ENCODE measurements around the gene MGAT5.

Gene MGAT5

GRCh38 chr2:134413430-134413829 is 159.6 kb downstream of the MGAT5 start:
- Mint-ChIP-seq H3K27me3 (no peaks in the 10 kb centered on the region), H3K4me3 (no peak overlapping the region), H3K27ac (no peak overlapping the region), H3K9me3 (no peaks in the 10 kb centered on the region), H3K4me1 (ENCODE audit: low read depth) (peaks cover 14% of the 10 kb centered on the region), H3K36me3 (ENCODE audit: low read depth) (peaks cover 96% of the 10 kb centered on the region)
- intact Hi-C loops (cut with micrococcal nuclease), result loop anchor here (5.0 to 10.0 kb wide), 2 partner anchors 149 to 526 kb away; no protein-coding TSS in a partner anchor

- no peaks in the 10 kb centered on the region for H3K9me3 Mint-ChIP-seq
- no peak overlapping the region for H3K4me3 Mint-ChIP-seq
- peaks cover 14% of the 10 kb centered on the region for H3K4me1 Mint-ChIP-seq (ENCODE audit: low read depth)
Measured at GRCh38 chr2:134413912-134414311, 160.0 kb downstream of the MGAT5 start.

GRCh38 chr2:134416018-134416417 is 162.1 kb downstream of the MGAT5 start:
- Mint-ChIP-seq H3K4me1 (ENCODE audit: low read depth) (peaks cover 9% of the 10 kb centered on the region), H3K4me3 (no peak overlapping the region), H3K27me3 (no peaks in the 10 kb centered on the region), H3K9me3 (no peaks in the 10 kb centered on the region), H3K36me3 (ENCODE audit: low read depth) (peaks cover 92% of the 10 kb centered on the region), H3K27ac (no peak overlapping the region)
- intact Hi-C loops (cut with micrococcal nuclease), result loop anchor here (10.0 kb wide), 1 partner anchor 151 kb away; no protein-coding TSS in a partner anchor

More at GRCh38 chr2:134413912-134414311, 160.0 kb downstream of the MGAT5 start:
- no peaks in the 10 kb centered on the region for H3K27me3 Mint-ChIP-seq
- no peak overlapping the region for H3K27ac Mint-ChIP-seq
- H3K36me3 Mint-ChIP-seq (ENCODE audit: low read depth), result peaks cover 96% of the 10 kb centered on the region
- intact Hi-C loops (cut with micrococcal nuclease), result loop anchor here (5.0 to 10.0 kb wide), 2 partner anchors 149 to 527 kb away; no protein-coding TSS in a partner anchor

- H3K4me3 Mint-ChIP-seq, result no peak overlapping the region
- H3K27ac Mint-ChIP-seq, result no peak overlapping the region
- H3K4me1 Mint-ChIP-seq (ENCODE audit: low read depth), result peaks cover 3% of the 10 kb centered on the region
- intact Hi-C loops (cut with micrococcal nuclease), result loop anchor here (10.0 kb wide), 1 partner anchor 152 kb away; no protein-coding TSS in a partner anchor
- no peaks in the 10 kb centered on the region for H3K27me3 Mint-ChIP-seq
- no peaks in the 10 kb centered on the region for H3K9me3 Mint-ChIP-seq
- H3K36me3 Mint-ChIP-seq (ENCODE audit: low read depth), result peaks cover 88% of the 10 kb centered on the region
Measured at GRCh38 chr2:134416637-134417036, 162.8 kb downstream of the MGAT5 start.

GRCh38 chr2:134417968-134418582 is 164.2 kb downstream of the MGAT5 start:
- H3K9me3 Mint-ChIP-seq, result no peaks in the 10 kb centered on the region
- peaks cover 88% of the 10 kb centered on the region for H3K36me3 Mint-ChIP-seq (ENCODE audit: low read depth)
- no peaks in the 10 kb centered on the region for H3K27me3 Mint-ChIP-seq
- intact Hi-C loops (cut with micrococcal nuclease), result loop anchor here (10.0 kb wide), 1 partner anchor 153 kb away; no protein-coding TSS in a partner anchor
- no peaks in the 10 kb centered on the region for H3K4me1 Mint-ChIP-seq (ENCODE audit: low read depth)
- H3K4me3 Mint-ChIP-seq, result no peak overlapping the region
- H3K27ac Mint-ChIP-seq, result no peak overlapping the region

- Mint-ChIP-seq H3K4me3 (no peak overlapping the region), H3K9me3 (no peaks in the 10 kb centered on the region), H3K4me1 (ENCODE audit: low read depth) (no peaks in the 10 kb centered on the region), H3K27ac (no peak overlapping the region), H3K36me3 (ENCODE audit: low read depth) (peaks cover 88% of the 10 kb centered on the region), H3K27me3 (no peaks in the 10 kb centered on the region)
- intact Hi-C loops (cut with micrococcal nuclease), result no loop called here
Measured at GRCh38 chr2:134420259-134420658, 166.4 kb downstream of the MGAT5 start.

- H3K4me3 Mint-ChIP-seq, result no peak overlapping the region
- H3K36me3 Mint-ChIP-seq (ENCODE audit: low read depth), result peaks cover 88% of the 10 kb centered on the region
- no peaks in the 10 kb centered on the region for H3K9me3 Mint-ChIP-seq
- H3K4me1 Mint-ChIP-seq (ENCODE audit: low read depth), result no peaks in the 10 kb centered on the region
- no peak overlapping the region for H3K27ac Mint-ChIP-seq
- H3K27me3 Mint-ChIP-seq, result no peaks in the 10 kb centered on the region
- intact Hi-C loops (cut with micrococcal nuclease), result no loop called here
Measured at GRCh38 chr2:134420920-134421319, 167.0 kb downstream of the MGAT5 start.

- H3K4me1 Mint-ChIP-seq (ENCODE audit: low read depth), result no peaks in the 10 kb centered on the region
Measured at GRCh38 chr2:134421556-134422328, 167.9 kb downstream of the MGAT5 start.

GRCh38 chr2:134425724-134426496 is 172.0 kb downstream of the MGAT5 start:
- Mint-ChIP-seq H3K9me3 (no peaks in the 10 kb centered on the region), H3K27me3 (no peaks in the 10 kb centered on the region), H3K36me3 (ENCODE audit: low read depth) (peaks cover 93% of the 10 kb centered on the region), H3K4me1 (ENCODE audit: low read depth) (no peaks in the 10 kb centered on the region), H3K4me3 (no peak overlapping the region), H3K27ac (no peak overlapping the region)
- intact Hi-C loops (cut with micrococcal nuclease), result no loop called here

More at GRCh38 chr2:134421556-134422328, 167.9 kb downstream of the MGAT5 start:
- Mint-ChIP-seq H3K9me3 (no peaks in the 10 kb centered on the region), H3K4me3 (no peak overlapping the region), H3K36me3 (ENCODE audit: low read depth) (peaks cover 89% of the 10 kb centered on the region), H3K27ac (no peak overlapping the region), H3K27me3 (no peaks in the 10 kb centered on the region)
- intact Hi-C loops (cut with micrococcal nuclease), result no loop called here

GRCh38 chr2:134426721-134427120 is 172.8 kb downstream of the MGAT5 start:
- intact Hi-C loops (cut with micrococcal nuclease), result no loop called here
- no peaks in the 10 kb centered on the region for H3K9me3 Mint-ChIP-seq
- H3K27ac Mint-ChIP-seq, result no peak overlapping the region
- H3K27me3 Mint-ChIP-seq, result no peaks in the 10 kb centered on the region
- no peaks in the 10 kb centered on the region for H3K4me1 Mint-ChIP-seq (ENCODE audit: low read depth)
- peaks cover 98% of the 10 kb centered on the region for H3K36me3 Mint-ChIP-seq (ENCODE audit: low read depth)
- no peak overlapping the region for H3K4me3 Mint-ChIP-seq

GRCh38 chr2:134429886-134430285 is 176.0 kb downstream of the MGAT5 start:
- Mint-ChIP-seq H3K27me3 (no peaks in the 10 kb centered on the region), H3K4me3 (no peak overlapping the region), H3K4me1 (ENCODE audit: low read depth) (no peaks in the 10 kb centered on the region), H3K9me3 (no peaks in the 10 kb centered on the region), H3K27ac (no peak overlapping the region), H3K36me3 (ENCODE audit: low read depth) (peaks cover 98% of the 10 kb centered on the region)
- intact Hi-C loops (cut with micrococcal nuclease), result no loop called here

GRCh38 chr2:134431838-134432434 is 178.1 kb downstream of the MGAT5 start:
- Mint-ChIP-seq H3K4me3 (no peak overlapping the region), H3K27ac (no peak overlapping the region), H3K4me1 (ENCODE audit: low read depth) (no peaks in the 10 kb centered on the region), H3K9me3 (no peaks in the 10 kb centered on the region), H3K27me3 (no peaks in the 10 kb centered on the region), H3K36me3 (ENCODE audit: low read depth) (peaks cover 98% of the 10 kb centered on the region)
- intact Hi-C loops (cut with micrococcal nuclease), result no loop called here

- no peaks in the 10 kb centered on the region for H3K4me1 Mint-ChIP-seq (ENCODE audit: low read depth)
- no peaks in the 10 kb centered on the region for H3K9me3 Mint-ChIP-seq
- H3K27me3 Mint-ChIP-seq, result no peaks in the 10 kb centered on the region
- H3K4me3 Mint-ChIP-seq, result no peak overlapping the region
- H3K36me3 Mint-ChIP-seq (ENCODE audit: low read depth), result peaks cover 98% of the 10 kb centered on the region
- H3K27ac Mint-ChIP-seq, result no peak overlapping the region
- intact Hi-C loops (cut with micrococcal nuclease), result no loop called here
Measured at GRCh38 chr2:134432435-134432883, 178.6 kb downstream of the MGAT5 start.
